Muscle of arm (tissue), 12 donors: ENCODE data around the gene ACSL5. TPM values are rescaled to one million over a fixed set of nuclear protein-coding genes. Genes with fewer than 3 reads are reported as not detected.
"Not testable (repeated sequence)": the region's sequence is repeated elsewhere in the genome, so short reads cannot be mapped to it uniquely, and the experiment has no call there.

Experiments used
- DNase-seq: peaks from one replicate; pipeline ENCODE4 v3.0.0-alpha.2; 2013
- polyA plus RNA-seq, 12 donors: library from polyadenylated mRNA; unstranded; fragments of 120-200 nt; gene quantifications; one replicate each; pipeline ENCODE4 v1.2.1, GENCODE V29; 2013; ENCODE audit not compliant: insufficient read length in 12 of 12

ACSL5 gene
- polyA plus RNA-seq, 12 donors: 2.0 to 18.5 (median 2.7) TPM; not detected in 1

DNA sequence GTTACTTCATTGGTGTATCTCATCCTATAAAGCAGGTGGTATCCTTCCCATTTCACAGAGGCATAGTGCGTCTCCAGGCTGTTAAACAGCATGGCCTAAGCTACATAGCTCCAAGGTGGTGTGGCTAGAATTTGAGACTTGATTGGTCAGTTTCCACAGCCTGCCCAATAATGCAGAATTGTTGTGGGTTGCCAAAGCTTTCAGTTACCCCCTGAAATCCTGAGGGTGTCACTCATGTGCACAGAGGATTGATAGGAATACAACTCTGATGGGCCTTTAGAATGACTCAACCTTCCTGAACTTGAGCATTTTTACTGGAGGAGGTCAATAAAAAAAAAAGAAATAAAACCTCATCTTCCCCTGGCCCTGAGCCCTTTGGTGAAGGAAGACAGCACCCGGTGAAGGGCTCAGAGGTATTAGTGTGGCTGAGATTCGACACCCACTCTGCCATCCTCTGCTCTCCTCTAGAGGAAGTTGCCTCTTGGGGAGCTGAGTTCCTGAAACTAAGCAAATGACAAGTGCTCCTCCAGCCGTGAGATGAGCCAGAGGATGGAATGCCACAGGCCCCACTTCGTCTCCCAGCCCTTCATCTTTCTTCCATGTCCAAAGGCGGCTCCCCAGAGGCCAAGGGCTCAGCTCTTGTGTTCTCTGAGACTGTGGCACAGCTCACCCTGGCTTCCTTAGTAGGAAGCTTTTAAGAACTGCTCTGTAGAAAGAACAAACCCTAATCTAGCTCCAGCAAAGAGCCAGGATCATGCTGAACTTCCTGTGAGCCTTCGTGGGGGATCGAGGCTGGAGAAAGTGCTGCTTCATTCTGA lies 1.0 kb downstream of the ACSL5 start:
- no peak for DNase-seq

DNA sequence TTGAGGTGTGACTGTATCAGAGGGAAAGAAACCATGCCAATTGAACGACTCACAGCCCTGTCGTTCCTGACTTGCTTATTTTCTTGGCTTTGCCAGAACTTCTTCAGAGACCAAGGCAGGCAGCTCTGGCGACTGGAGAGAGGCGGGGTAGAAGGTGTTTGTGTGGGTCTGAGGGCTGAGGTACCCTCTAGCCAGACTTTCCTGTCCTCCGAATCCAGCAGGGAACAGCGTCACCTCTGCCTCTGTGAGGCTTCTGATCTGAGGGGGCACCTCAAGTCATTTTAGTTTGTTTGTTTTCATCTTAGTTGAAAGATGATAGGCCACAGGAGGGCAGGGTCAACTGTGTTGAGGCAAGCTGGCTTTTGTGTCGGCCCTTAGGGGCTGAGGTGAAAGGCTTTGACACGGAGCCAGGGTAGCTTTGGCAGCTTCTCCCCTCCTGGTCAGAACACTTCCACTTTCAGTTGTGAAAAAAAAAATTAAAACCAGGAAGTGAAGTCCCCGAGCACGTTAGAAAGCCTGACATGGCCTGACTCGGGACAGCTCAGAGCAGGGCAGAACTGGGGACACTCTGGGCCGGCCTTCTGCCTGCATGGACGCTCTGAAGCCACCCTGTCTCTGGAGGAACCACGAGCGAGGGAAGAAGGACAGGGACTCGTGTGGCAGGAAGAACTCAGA lies 1.9 kb downstream of the ACSL5 start:
- DNase-seq: peak; percentile 32

DNA sequence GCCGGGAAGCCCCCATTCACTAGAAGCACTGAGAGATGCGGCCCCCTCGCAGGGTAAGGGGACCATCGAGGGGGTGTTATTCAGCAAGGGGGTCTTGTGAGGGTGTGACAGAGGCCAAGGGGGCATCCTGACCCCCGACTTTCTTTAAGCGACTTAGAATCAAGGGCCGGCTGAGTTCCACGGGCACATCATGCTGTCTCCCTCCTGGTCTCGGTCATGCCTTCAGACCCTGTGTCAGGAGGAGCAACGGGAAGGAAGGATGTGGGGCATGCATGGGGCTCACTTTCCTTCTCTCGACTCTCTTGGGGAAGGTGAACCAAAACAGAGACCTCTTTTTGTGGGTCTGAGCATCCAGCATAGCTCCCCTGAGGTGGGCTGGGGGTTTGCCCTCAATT lies 2.5 kb downstream of the ACSL5 start:
- no peak for DNase-seq

DNA sequence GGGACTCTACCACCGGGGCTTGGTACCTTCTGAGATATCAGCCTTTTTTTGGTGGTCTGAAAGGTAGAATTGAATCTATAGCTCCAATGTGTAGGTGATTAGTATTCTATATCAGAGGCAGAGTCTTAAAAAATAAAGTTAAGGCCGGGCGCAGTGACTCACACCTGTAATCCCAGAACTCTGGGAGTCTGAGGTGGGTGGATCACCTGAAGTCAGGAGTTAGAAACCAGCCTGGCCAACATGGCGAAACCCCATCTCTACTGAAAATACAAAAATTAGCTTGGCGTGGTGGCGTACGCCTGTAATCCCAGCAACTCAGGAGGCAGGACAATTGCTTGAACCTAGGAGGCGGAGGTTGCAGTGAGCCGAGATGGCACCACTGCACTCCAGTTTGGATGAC lies 3.2 kb downstream of the ACSL5 start:
- not testable (repeated sequence) for DNase-seq

DNA sequence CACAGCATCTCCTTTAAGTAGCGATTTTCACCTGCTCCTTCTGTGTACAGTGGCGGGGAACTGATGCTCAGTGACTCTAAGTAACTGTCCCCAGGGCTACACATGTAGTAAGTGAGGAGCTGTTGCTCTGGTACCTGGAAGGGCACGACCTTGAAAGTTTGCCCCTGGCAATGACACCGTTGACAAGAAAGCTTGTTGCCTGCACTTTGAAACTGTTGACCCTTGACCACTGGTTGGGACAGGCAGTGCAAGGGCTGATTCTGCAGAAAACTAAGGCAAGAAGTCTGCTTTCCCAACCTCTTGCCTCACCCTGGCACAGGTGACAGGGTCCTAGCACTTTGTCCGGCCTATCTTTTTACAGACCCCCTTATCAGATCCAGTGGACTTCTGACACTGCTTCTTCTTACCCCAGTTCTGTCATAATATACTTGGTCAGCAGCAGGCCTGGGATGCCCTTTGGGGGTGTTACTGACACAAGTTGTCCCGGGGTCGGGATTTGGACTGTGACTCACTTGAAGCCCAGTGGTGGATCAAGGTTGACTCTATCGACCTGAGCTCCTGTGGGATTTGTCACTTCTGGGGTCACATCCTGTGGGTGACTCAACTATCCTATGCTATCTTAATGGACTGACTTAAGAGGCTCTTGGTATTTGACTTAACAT lies 5.8 kb downstream of the ACSL5 start:
- DNase-seq: no peak

DNA sequence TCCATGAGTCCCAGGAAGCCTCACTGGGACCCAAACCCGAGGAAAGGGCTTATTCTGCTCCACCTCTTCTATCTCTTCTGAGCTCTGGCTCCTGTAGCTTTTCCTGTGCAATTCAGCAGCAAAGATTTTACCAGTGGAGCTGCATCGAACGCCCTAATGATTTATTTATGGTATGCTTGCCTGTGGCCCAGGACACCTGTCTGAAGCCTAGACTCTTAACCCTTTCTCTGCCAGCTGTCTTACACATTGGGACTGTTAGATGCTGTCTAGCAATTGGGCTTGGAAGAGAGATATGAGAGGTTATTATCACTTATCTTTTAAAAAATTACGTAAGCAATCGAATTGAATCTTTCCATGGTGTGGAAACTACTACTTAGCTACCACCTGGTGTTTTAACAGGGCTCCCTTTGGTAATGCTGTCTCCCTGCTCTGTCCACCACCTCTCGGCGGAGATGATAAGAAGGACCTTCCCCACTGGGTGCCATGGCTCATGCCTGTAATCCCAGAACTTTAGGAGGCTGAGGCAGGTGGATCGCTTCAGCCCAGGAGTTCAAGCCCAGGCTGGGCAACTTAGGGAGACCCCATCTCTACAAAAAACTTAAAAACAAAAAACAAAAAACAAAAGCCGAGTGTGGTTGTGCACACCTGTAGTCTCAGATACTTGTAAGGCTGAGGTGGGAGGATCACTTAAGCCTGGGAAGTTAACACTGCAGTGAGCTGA lies 8.8 kb downstream of the ACSL5 start:
- no peak for DNase-seq

DNA sequence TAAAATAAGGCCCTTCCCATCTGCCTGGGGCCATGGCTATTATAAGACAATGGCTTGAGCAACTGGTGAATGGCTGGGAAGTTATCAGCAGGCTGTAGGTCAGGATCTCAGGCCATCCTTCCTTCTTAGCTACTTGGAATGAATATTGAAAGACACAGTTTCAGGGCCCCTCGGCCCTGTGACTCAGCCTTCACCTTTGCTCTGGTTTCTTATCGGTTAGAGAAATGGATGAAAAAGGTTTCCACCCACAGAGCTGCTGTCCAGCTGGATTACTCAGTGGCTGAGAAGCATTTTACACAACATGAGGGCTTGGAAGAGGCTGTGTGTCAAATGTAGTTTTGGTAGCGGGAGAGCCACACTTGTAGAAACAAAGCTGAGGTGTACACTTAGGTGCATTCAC lies 9.4 kb downstream of the ACSL5 start:
- no peak for DNase-seq

DNA sequence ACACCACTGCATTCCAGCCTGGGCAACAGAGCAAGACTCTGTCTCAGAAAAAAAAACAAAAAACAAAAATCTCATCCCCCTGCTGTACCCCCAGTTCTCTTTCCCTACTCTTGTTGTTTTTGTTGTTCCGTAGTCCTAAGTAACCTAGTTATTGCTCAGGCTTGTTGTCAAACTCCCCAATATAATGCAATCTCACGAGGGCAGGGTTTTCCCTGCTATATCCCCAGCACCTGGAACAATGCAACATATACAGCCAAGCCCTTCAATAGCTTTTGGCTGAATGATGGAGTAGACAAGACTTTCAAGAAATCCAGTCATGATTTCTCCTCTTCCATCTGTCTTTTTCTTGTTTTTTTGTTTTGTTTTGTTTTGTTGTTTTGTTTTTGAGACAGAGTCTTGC lies 10.2 kb downstream of the ACSL5 start:
- no peak for DNase-seq

DNA sequence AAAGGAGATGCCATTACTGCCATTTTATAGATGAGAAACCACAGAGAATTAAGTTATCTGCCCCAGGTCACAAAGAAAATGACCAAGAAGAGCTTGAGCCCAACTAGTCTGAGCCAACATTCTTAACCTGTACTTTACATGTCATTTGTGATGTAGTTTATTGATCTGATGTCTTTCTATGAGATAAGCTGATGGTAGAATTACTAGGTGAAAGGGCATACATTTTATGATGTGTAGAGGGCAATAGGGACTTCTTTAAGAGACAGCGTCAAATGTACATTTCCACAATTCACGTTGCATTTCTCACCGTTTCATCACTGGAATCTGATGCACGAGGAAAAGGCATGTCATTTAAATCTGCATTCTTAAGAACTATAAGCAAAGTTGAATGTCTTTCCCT lies 11.3 kb downstream of the ACSL5 start:
- no peak for DNase-seq

DNA sequence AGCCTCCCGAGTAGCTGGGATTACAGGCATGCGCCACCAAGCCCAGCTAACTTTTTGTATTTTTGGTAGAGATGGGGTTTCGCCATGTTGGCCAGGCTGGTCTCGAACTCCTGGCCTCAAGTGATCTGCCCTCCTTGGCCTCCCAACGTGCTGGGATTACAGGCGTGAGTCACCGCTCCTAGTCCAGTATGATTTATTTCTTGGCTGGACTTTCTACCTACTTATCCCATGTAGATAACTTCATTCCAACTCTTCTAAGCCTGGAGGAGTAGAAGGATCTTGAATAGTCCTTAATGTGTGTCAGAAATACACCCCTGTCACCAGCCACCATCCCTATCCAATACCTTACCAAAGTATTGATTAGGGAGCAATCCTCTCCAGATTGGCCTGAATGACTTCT lies 14.1 kb downstream of the ACSL5 start:
- DNase-seq: not testable (repeated sequence)

DNA sequence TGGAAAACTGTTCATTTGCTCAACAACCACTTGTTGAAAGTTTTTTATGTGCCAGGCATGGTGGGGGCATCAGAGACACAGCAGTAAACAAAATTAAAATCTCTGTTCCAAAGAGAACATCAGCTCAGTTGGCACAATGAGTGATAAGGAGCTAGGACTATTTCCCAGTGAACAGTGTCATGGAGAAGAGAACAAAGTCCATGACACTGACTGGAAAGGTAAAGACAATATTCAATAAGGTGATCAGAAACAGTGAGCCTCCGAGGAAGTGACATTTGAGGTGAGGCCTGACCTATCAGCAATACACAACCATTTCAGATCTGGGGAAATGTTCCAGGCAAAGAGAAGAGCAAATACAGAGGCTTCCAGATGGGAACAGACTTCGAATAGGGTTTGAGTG lies 14.6 kb downstream of the ACSL5 start:
- no peak for DNase-seq

DNA sequence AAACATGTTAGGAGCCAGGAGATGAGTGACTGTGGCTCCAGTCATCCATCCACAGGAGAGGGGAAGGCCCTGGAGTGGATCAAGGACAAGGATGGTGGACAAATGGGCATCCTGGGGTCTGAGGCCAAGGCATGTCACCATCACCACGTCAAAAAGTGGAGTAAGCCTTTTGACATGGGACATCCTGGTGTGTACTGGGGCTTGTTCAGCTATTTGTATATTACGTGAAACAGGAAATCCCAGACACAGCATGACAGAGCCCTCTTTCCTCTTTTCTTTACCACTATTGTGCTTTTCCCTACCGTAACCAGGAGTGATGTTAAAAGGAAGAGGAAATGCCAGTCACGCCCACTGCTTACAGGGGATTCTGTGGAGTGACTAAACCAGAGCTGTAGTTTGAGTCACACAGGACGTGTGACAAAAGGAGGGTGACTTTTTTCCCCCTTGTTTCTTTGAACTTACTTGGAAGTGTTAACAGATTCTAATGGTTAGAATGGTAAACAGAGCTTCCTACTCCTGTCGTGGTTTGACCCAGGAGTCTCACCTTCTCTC lies 15.4 kb downstream of the ACSL5 start:
- DNase-seq: no peak

DNA sequence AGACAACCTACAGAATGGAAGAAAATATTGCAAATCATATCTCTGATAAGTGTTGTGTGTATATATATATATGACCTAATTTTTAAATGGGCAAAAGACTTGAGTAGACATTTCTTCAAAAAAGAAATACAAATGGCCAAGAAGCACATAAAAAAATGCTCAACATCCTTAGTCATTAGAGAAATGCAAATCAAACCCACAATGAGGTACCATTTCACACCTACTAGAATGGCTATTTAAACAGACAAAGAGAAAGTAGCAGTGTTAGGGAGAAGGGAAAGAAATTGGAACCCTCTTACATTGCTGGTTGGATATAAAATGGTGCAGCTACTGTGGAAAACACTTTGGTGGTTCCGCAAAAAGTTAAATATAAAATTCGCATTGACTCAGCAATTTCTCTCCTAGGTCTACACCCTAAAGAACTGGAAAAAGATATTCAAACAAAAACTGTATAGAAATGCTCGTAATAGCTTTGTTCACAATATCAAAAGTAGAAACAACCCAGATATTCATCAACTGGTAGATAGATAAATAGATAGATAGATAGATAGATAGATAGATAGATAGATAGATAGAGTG lies 16.3 kb downstream of the ACSL5 start:
- DNase-seq: no peak

DNA sequence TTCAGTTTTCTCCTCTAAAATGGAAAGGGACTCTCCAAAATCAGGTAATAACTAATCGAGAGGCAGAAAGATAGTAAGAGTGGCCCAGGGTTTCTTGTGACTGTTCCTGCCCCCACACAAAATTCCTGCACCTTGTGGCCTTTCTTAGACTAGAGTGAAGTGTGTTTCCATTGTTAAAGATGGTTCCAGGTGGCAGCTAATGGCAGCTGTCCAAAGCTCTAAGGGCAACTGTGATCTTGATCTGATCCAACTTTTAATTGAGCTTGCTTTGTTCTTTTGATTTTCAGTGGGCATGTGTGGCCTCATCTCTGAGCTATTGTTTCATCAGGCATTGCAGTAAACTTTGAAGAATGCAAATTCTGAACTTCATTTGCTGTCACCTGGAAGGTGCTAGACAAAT lies 19.4 kb downstream of the ACSL5 start:
- no peak for DNase-seq

DNA sequence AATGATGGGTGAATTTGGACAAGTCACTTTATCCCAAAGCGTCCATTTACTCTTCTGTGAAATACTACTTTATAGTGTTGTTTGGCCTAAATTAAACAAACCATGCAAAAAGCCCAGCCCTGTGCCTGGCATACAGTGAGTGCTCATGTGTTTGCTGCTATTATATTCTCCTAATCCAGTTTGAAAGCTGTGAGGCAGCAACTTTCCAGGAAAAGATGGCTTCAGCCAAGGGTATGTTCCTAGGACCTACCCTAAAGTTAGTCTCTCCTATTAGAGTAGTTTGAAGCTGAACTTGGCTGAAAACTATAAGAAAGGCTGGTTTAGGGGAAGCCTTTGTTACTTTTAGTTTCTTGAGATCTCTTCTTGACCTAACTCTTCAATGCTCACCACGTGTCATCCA lies 19.9 kb downstream of the ACSL5 start:
- no peak for DNase-seq

DNA sequence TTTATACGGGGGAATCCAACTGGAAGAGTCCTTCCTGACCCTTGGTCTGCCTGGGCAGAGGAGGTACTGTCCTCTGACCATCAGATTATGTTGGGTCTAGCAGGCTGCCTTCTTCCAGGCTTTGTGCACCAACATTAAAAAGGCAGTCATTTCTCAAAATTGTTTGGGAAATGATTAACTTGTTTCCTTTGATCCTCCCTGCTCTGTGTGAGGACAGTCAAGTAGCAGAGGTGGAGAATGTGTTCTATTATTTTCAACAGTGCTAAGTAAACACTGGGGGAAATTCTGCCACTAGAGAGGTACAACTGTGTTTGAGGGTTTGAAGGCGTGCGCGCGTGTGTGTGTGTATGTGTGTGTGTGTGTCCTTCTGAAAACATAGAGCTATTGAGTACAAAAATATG lies 20.6 kb downstream of the ACSL5 start:
- DNase-seq: no peak

DNA sequence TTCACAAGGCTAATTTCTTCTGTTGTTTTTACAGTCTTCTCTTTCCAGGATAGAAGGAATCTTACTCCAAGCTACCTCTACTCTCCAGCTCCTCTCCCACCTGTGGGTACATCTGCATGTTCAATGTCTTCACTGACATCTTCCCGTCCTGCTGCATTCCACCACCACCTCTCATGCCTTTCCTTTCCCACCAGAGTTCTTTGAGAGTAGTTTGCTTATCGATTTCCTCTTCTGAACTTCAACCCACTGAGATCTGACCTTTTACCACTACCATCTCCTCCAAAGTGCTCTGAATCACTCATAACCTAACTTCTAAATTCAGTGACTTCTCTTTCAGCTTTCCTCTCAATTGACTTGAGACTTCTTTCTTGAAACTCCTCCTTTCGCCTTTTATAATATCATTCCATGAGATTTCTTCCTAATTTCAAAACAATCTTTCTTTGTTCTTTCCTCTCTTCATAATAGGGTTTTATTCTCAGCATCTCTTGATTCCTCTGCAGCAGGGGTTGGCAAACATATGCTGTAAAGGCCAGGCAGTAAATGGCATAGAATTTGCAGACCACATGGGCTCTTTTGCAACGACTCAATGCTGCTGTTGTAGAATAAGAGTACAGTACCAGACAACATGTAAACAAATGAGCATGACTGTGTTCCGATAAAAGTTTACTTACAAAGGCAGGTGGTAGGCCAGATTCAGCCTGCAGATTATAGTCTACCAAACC lies 22.1 kb downstream of the ACSL5 start:
- no peak for DNase-seq

DNA sequence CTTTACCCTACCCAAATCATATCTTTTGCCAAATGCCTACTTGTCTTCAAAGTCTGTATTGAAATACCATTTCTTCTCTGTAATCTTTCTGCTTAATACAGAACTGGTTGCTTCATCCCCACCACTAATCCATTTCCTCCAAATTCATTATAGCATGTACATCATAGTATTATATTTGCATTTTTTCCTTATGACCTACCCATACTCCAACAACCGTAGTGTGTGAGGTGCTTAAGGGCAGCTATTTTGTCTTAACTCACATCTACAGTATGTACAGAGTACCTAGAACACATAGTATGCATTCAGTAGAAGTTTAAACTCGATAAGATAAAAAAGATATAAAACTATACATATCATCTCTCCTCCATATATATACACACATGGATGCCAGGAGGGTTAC lies 23.7 kb downstream of the ACSL5 start:
- no peak for DNase-seq

DNA sequence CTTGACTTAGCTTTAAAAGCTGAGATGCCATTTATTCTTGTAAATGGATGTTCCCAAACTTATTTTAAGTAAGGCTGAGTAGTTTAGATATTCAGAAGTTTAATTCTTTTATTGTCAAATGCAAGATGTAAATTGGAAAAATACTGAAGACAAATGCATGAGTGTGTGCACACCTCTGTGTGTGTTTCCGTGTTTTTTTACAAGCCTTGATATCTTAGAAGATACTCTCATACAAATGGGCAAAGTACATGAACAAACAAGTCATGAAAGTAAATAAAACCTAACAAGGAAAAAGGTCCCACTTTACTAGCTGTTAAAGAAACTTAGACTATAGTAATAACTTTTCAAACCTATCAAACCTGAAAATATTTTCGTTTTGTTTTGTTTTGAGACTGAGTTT lies 29.0 kb downstream of the ACSL5 start:
- no peak for DNase-seq

DNA sequence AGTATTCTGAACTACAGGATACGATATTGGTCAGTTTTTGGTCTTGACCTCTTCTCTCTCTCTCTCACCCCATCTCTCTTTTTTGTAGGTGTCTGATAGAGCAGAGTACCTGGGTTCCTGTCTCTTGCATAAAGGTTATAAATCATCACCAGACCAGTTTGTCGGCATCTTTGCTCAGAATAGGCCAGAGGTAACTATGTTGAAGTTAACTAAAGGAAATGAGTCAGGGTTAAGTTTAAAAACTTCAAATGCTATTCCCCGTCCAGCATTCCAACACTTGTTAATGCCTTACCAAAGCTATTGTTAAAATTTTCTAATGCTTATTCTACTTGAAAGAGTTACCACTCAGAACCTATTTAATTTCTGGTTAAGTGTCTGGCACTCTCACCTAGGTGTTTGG lies 30.7 kb downstream of the ACSL5 start:
- no peak for DNase-seq

DNA sequence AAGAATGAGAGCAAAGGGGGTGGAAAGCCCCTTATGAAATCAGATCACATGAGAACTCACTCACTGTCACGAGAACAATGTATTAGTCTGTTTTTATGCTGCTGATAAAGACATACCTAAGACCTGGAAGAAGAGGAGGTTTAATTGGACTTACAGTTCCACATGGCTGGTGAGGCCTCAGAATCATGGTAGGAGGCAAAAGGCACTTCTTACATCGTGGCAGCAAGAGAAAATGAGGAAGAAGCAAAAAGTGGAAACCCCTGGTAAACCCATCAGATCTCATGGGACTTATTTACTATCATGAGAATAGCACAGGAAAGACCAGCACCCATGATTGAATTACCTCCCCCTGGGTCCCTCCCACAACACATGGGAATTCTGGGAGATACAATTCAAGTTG lies 32.9 kb downstream of the ACSL5 start:
- not testable (repeated sequence) for DNase-seq
